ENCODE results near the gene GAL3ST2. TPM values are rescaled to one million over a fixed set of nuclear protein-coding genes. Genes with fewer than 3 reads are reported as not detected.
"Not testable (repeated sequence)": the region's sequence is repeated elsewhere in the genome, so short reads cannot be mapped to it uniquely, and the experiment has no call there.

Gene GAL3ST2
- total and polyA plus RNA-seq, 8 donors = 0.26 to 0.31 (median 0.29) TPM; not detected in 2

DNA sequence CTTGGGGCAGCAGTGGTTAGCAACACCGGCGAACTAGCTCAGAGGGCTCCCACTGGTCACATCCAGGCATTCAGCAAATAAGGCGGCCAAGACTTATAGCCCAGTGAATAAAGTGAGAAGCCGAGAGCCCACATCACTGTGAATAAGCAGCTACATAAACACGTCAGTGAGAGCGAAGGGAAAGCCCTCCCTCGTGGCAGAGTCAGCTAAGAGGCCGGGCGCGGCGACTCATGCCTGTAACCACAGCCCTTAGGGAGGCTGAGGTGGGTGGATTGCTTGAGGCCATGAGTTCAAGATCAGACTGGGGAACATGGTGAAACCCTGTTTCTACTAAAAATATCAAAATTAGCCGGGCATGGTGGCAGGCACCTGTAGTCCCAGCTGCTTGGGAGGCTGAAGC is 37.0 kb upstream of the GAL3ST2 start:
- Histone ChIP-seq H3K27me3 (no peaks in the 10 kb centered on the region), H3K36me3 (peaks cover 0 to 23% of the 10 kb centered on the region in 2 donors), H3K9me3 (no peaks in the 10 kb centered on the region), H3K4me3 (no peak overlapping the region), H3K27ac (no peak overlapping the region), H3K4me1 (peaks cover 4 to 28% of the 10 kb centered on the region in 2 donors)
- TF ChIP-seq CTCF (IDR thresholded peaks at IDR 0.05) = no peak
- no peak for ATAC-seq
- intact Hi-C loops (cut with DNase I) = loop anchor here in 1 of 2 donors (10.0 kb wide), 1 partner anchor 135 kb away; no protein-coding TSS in a partner anchor
- peak in 1 of 4 donors; percentile 54 for DNase-seq

DNA sequence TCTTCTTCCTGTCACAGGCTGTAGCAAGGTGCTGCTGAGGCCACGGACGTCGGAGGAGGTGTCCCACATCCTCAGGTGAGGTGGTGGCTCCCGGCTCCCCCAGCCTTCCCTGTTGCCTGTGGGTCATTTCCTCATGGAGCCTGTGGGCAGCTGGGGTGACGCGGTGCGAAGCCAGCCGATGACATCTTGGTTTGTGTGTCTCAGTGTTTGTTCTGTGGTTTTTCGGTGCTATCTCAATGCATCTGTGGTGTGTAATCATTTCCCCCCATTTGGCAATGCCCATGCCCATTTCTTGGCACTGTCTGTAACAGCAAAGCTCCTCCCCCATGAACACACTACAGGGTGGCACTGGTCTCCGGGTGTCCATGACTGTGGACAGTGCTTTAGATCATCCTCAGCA is 35.6 kb upstream of the GAL3ST2 start:
- H3K27ac ChIP-seq = no peak overlapping the region
- no peak for TF ChIP-seq CTCF (IDR thresholded peaks at IDR 0.05)
- H3K9me3 ChIP-seq = no peaks in the 10 kb centered on the region
- peaks cover 0 to 19% of the 10 kb centered on the region in 2 donors for H3K4me1 ChIP-seq
- peaks cover 0 to 37% of the 10 kb centered on the region in 2 donors for H3K36me3 ChIP-seq
- no peak for ATAC-seq
- intact Hi-C loops (cut with DNase I) = no loop called here
- no peaks in the 10 kb centered on the region for H3K27me3 ChIP-seq
- peak in 1 of 4 donors; percentile 85 for DNase-seq
- H3K4me3 ChIP-seq = no peak overlapping the region

- DNase-seq (peak in 1 of 4 donors; percentile 55), ATAC-seq (no peak)
- peaks cover 0 to 17% of the 10 kb centered on the region in 2 donors for H3K4me1 ChIP-seq
- no peaks in the 10 kb centered on the region for H3K9me3 ChIP-seq
- intact Hi-C loops (cut with DNase I) = no loop called here
- no peaks in the 10 kb centered on the region for H3K27me3 ChIP-seq
- TF ChIP-seq CTCF (IDR thresholded peaks at IDR 0.05) = no peak
- no peak overlapping the region for H3K4me3 ChIP-seq
- no peak overlapping the region for H3K27ac ChIP-seq
- H3K36me3 ChIP-seq = peaks cover 0 to 46% of the 10 kb centered on the region in 2 donors
Measured at GRCh38 chr2:241742320-241742939, 34.2 kb upstream of the GAL3ST2 start.

DNA sequence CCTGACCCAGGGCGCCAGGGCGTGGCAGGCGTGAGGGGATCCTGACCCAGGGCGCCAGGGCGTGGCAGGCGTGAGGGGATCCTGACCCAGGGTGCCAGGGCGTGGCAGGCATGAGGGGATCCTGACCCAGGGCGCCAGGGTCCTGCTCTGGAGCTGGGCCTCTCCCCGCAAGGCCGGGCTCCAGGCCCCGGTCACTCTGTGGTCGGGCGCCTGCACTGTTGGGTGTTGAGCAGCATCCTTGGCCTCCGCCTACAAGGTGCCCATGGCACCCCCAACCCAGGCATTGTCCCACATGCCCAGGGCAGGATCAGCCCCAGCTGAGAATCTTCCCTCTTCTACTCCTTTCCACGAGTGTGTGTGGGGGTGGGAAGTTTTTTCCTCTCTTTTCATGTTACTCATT is 33.6 kb upstream of the GAL3ST2 start:
- H3K27ac ChIP-seq; H3K27me3 ChIP-seq; H3K4me3 ChIP-seq; ATAC-seq; intact Hi-C loops (cut with DNase I); H3K9me3 ChIP-seq: not testable (repeated sequence)
- peak in 1 of 4 donors; percentile 57 for DNase-seq
- Histone ChIP-seq H3K4me1 (peaks cover 0 to 17% of the 10 kb centered on the region in 2 donors), H3K36me3 (peaks cover 0 to 51% of the 10 kb centered on the region in 2 donors)

DNA sequence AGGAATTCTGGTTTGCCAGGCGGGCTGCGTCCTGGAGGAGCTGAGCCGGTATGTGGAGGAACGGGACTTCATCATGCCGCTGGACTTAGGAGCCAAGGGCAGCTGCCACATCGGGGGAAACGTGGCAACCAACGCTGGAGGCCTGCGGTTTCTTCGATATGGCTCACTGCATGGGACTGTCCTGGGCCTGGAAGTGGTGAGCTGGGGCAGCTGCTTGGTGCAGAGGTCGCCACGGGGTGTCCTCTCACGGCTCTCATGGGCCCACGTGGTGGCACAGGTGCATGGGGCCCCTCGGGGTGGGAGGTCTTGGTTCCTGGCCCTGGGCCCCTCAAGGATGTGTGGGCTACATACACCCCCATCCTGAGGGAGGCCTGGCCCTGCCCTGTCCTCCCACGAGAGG is 33.0 kb upstream of the GAL3ST2 start:
- no peak overlapping the region for H3K4me3 ChIP-seq
- H3K9me3 ChIP-seq = no peaks in the 10 kb centered on the region
- DNase-seq (peak in 1 of 4 donors; percentile 69), ATAC-seq (no peak)
- no peaks in the 10 kb centered on the region for H3K27me3 ChIP-seq
- H3K4me1 ChIP-seq = peaks cover 0 to 17% of the 10 kb centered on the region in 2 donors
- intact Hi-C loops (cut with DNase I) = no loop called here
- peaks cover 0 to 50% of the 10 kb centered on the region in 2 donors for H3K36me3 ChIP-seq
- no peak for TF ChIP-seq CTCF (IDR thresholded peaks at IDR 0.05)
- no peak overlapping the region for H3K27ac ChIP-seq

Data from left lung (tissue), 10 donors.